GM20431 (cell line): ENCODE data around the gene RSRC1.
"Not testable (repeated sequence)": the region's sequence is repeated elsewhere in the genome, so short reads cannot be mapped to it uniquely, and the experiment has no call there.

ENCODE experiments used
- in situ Hi-C: fragments of 300-500 bp; cut with MseI, MboI; formaldehyde crosslinking; loops from one replicate; pipeline ENCODE4 v1.15.0; 2020; ENCODE audit warnings: low sequenced_read_pairs; ENCODE audit not compliant: unreplicated experiment

RSRC1 gene

GRCh38 chr3:158489181-158489580 lies 379.3 kb downstream of the RSRC1 start:
- in situ Hi-C loops: no loop called here

DNA sequence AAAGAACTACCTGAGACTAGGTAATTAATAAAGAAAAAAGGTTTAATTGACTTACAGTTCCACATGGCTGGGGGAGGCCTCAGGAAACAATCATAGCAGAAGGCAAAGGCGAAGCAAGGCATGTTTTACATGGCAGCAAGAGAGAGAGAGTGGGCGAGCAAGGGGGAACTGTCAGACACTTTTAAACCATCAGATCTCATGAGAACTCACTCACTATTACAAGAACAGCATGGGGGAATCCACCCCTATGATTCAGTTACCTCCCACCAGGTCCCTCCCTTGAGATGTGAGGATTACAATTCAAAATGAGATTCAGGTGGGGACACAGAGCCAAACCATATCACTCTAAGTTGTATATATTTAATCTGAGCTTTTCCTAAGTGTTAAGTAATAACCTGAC lies 382.1 kb downstream of the RSRC1 start:
- in situ Hi-C loops: no loop called here

DNA sequence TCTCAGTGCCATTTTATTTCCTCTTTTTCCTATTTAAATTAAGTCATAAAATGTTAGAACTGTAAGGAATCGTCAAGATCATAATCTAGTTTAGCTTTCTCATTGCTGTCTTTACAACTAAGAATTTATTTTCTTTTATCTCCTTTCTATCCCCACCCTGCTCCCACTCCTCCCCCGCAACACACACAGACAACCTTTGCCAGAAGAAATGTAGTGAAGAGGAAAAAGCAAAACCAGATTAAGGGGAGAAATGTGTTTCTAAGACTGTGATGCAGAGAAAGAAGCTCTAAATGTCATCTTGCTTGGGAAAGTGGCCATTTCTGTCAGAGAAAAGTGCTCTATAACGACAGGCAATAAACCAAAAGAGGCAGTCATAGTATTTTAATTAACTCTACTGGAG lies 382.8 kb downstream of the RSRC1 start:
- in situ Hi-C loops: no loop called here

DNA sequence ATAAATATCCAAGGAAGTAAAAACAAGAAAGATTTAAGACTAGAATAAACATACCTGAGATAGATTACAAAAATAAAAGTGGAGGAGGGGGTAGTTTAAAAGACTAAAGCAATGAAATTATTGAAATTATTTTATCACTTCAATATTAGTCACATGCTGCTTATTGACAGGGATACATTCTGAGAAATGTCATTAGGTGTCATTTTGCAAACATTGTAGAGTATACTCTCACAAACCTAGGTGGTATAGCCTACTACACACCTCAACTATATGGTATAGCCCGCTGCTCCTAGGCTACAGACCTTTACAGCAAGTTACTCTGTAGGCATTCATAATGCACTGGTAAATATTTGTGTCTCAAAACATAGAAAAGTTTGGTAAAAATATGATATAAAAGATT lies 384.0 kb downstream of the RSRC1 start:
- in situ Hi-C loops: no loop called here

DNA sequence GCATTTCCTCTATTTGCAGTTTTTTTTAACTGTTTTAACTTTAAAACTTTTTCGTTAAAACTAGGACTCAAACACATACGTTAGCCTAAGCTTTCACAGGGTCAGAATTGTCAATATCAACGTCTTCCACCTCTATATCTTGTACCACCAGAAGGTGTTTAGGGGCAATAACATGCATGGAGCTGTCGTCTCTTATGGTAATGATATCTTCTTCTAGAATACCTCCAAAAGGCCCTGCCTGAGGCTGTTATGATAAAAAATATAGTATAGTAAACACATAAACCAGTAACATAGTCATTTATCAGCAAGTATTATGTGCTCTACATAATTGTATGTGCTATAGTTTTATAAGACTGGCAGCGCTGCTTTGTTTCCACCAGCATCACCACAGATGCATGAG lies 384.8 kb downstream of the RSRC1 start:
- in situ Hi-C loops: no loop called here

DNA sequence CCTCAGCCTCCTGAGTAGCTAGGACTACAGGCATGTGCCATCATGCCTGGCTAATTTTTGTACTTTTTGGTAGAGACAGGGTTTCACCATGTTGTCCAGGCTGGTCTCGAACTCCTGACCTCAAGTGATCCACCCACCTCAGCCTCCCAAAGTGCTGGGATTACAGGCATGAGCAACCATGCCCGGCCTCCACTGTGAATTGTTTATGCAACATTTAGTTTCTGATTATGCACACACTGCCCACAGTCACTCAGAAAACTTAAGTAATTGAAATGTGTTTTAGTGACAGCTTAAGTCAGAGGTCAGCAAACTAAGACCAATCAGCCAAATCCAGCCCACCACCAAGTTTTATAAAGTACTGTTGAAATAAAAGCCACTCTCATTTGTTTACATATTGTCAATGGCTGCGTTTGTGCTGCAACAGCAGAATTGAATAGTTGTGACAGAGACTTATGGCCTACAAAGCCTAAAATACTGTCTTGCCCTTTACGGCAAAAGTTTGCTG lies 385.6 kb downstream of the RSRC1 start:
- in situ Hi-C loops: not testable (repeated sequence)

- in situ Hi-C loops: no loop called here
These were observed 395.2 kb downstream of the RSRC1 start for GRCh38 chr3:158505117-158505516.

GRCh38 chr3:158506456-158506855 lies 396.6 kb downstream of the RSRC1 start:
- in situ Hi-C loops: no loop called here

DNA sequence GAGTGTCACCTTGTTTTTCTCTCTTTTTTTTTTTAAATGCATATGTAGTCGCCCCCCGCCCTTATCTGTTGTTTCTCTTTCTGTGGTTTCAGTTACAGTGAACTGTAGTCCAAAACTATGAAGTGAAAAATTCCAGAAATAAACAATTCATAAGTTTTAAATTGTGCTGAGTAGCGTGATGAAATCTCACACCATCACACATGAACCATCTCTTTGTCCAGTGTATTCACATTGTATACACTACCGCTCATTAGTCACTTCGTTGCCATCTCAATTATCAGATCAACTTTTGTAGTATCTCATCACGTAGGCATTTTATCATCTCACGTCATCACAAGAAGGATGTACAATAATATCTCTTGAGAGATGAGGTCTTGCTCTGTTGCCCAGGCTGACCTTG lies 398.6 kb downstream of the RSRC1 start:
- in situ Hi-C loops: no loop called here

GRCh38 chr3:158509891-158510290 lies 400.0 kb downstream of the RSRC1 start:
- in situ Hi-C loops: no loop called here

DNA sequence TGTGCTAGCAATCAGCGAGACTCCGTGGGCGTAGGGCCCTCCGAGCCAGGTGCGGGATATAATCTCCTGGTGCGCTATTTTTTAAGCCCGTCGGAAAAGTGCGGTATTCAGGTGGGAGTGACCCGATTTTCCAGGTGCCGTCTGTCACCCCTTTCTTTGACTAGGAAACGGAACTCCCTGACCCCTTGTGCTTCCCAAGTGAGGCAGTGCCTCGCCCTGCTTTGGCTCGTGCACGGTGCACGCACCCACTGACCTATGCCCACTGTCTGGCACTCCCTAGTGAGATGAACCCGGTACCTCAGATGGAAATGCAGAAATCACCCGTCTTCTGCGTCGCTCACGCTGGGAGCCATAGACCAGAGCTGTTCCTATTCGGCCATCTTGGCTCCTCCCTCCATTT lies 406.8 kb downstream of the RSRC1 start:
- in situ Hi-C loops: not testable (repeated sequence)

- in situ Hi-C loops: no loop called here
These were observed 409.9 kb downstream of the RSRC1 start for GRCh38 chr3:158519776-158520175.

- in situ Hi-C loops: no loop called here
These were observed 410.5 kb downstream of the RSRC1 start for GRCh38 chr3:158520433-158520832.

GRCh38 chr3:158522221-158523136 lies 412.6 kb downstream of the RSRC1 start:
- in situ Hi-C loops: no loop called here

DNA sequence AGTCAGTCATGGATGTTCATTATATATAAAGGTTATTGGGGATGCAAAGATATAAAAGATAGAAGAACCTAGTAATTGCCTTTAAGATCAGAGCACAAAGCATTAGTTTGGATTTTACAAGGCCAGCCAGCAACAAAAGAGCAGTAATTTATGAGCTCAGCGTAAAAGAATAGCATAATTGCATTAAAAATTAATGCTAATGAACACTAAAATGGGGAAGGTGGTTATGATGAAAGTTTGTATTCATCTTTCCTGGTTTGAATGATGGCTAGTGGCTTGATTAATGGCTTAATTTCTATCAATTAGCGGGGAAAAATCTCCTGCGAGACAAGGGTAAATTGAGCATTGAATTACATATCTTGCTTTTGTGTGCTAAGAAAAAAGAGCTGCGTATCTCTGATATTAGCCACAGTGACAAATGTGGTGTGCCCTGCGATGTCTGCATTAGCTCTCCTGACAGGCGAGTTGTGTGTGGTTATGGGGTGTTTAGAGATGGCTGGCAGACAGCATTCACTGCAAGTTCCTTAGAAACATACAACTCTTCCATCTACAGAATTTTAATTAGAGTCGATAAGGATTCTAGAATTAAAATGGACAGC lies 418.3 kb downstream of the RSRC1 start:
- in situ Hi-C loops: no loop called here

- in situ Hi-C loops: no loop called here
These were observed 421.4 kb downstream of the RSRC1 start for GRCh38 chr3:158531334-158531733.

DNA sequence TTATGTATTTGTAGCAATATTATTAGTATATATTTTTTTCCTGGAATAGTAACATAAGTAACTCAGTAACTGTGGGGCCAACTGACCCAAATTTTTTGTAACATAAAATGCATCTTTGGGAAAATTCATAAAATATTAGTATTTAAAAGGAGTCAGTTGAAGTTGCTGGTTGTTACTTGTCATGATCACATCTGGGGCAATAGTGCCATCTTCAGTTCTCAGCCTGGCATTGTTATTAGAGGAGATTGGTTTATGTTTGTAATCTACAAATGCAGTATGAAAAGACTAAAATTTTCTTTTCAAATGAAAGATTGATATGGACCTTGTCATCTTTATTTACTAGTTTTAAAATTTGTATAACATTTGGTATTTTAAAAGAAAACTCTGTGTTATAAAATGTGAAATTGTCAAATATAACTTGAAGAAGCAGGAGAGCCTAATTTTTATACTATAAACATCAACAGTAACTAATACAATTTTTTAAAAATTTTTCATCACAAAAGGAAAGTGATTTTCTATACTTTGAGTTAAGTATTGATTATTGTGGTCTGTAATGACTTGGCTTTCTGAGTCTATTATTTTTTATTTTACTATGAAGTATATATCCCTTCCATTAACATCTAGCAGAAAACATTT lies 422.3 kb downstream of the RSRC1 start:
- in situ Hi-C loops: no loop called here

- in situ Hi-C loops: no loop called here
These were observed 426.0 kb downstream of the RSRC1 start for GRCh38 chr3:158535918-158536317.

GRCh38 chr3:158539414-158540014 lies 429.6 kb downstream of the RSRC1 start:
- in situ Hi-C loops: no loop called here

DNA sequence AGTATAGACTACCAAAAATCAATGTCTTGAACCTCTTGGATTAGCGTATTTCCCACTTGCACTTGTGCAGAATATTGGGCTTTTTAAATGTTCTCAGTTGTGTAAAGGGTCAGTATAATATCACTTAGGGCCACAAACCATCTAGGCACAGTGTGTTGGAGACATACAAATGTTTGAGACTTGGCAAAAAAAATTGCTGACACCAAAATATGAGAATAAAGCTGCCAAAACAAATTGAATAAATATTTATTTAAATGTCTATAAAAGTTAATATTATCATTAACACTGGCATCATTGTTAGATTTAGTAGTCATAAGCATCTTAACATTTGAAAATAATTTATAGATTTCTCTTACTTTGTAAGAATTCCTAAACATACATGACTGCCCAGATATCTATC lies 430.2 kb downstream of the RSRC1 start:
- in situ Hi-C loops: no loop called here

DNA sequence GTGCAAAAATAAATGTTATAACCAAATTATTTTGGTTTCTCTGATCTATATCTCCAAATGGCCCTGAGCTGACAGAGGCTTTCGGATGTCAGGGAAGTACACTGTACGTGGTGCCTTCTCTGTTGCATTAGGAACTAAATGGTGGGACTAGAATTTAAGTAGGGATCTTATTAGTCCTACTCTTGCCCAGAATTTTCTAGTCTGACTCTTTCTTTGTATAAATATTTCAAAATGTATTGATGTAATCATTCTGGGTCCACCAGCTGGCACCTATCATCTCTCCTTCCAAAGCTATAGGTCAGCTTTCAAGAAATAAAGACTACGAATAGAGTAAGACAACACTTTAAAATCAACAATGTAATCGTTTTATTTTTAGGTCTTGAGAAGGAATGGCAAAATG lies 438.8 kb downstream of the RSRC1 start:
- in situ Hi-C loops: no loop called here
